Tibial artery (tissue), 4 donors: ENCODE results near the gene GRIN3A.
"Not testable (repeated sequence)": the region's sequence is repeated elsewhere in the genome, so short reads cannot be mapped to it uniquely, and the experiment has no call there.

Experiments used
- DNase-seq, 2 donors: peaks; one replicate each; pipeline ENCODE4 v3.0.0-alpha.2; 2019
- H3K27ac ChIP-seq, 2 donors: fragments of 200-600 bp; sonication (generic) in 1 of 2; 1 replicate in 1 of 2; 2 replicates in 1 of 2; pipeline ENCODE4 v1.5.1; 2018 to 2019; ENCODE audit warnings: mild to moderate bottlenecking in 1 of 2
- H3K27me3 ChIP-seq, 2 donors: fragments of 200-600 bp; sonication (generic) in 1 of 2; one replicate each; pipeline versions ENCODE4 v1.5.1 to v1.6.0; 2016 to 2019
- H3K36me3 ChIP-seq, 3 donors: fragments of 200-600 bp; sonication (generic) in 2 of 3; one replicate each; pipeline ENCODE4 v1.5.1; 2016 to 2019; ENCODE audit warnings: mild to moderate bottlenecking in 2 of 3
- H3K4me1 ChIP-seq, 4 donors: fragments of 200-600 bp; sonication (generic) in 2 of 4; 1 replicate in 3 of 4; 2 replicates in 1 of 4; pipeline ENCODE4 v1.5.1; 2016 to 2019
- H3K4me3 ChIP-seq, 2 donors: fragments of 200-600 bp; sonication (generic) in 1 of 2; 1 replicate in 1 of 2; 2 replicates in 1 of 2; pipeline ENCODE4 v1.5.1; 2018 to 2019; ENCODE audit warnings: mild to moderate bottlenecking in 2 of 2
- H3K9me3 ChIP-seq, 3 donors: fragments of 200-600 bp; sonication (generic) in 1 of 3; one replicate each; pipeline ENCODE4 v1.5.1; 2016 to 2019
- CTCF ChIP-seq, 2 experiments: fragments of 200-600 bp in 1 of 2; fragments of 450-650 bp in 1 of 2; IDR thresholded peaks; one replicate each; pipeline ENCODE4 v1.5.1; 2017 to 2019; ENCODE audit warnings: antibody characterized with exemption in 2 of 2, mild to moderate bottlenecking in 1 of 2, moderate library complexity in 1 of 2
- intact Hi-C: fragments of 100-400 bp; cut with DNase I; formaldehyde crosslinking; loops from one replicate; pipeline ENCODE4 v1.15.0; 2023; ENCODE audit warnings: low total_unique reads

Gene GRIN3A

GRCh38 chr9:101549472-101550098 lies 188.9 kb downstream of the GRIN3A start:
- peak; percentile 25 to 33 for TF ChIP-seq CTCF (IDR thresholded peaks at IDR 0.05)
- H3K9me3 ChIP-seq, intact Hi-C loops, H3K27me3 ChIP-seq, H3K4me3 ChIP-seq, H3K4me1 ChIP-seq, H3K27ac ChIP-seq, DNase-seq: not testable (repeated sequence)
- peaks cover 83 to 99% (median 96%) of the 10 kb centered on the region in 3 donors for H3K36me3 ChIP-seq

- no peak overlapping the region for H3K4me3 ChIP-seq
- H3K27me3 ChIP-seq = no peaks in the 10 kb centered on the region
- peaks cover 0 to 6% (median 0%) of the 10 kb centered on the region in 4 donors for H3K4me1 ChIP-seq
- no peaks in the 10 kb centered on the region for H3K9me3 ChIP-seq
- intact Hi-C loops = no loop called here
- H3K27ac ChIP-seq = no peak overlapping the region
- peaks cover 55 to 82% (median 66%) of the 10 kb centered on the region in 3 donors for H3K36me3 ChIP-seq
- TF ChIP-seq CTCF (IDR thresholded peaks at IDR 0.05) = no peak
- no peak for DNase-seq
These were observed 195.2 kb downstream of the GRIN3A start for GRCh38 chr9:101543098-101543735.

- Histone ChIP-seq H3K27ac (no peak overlapping the region), H3K9me3 (no peaks in the 10 kb centered on the region), H3K36me3 (peaks cover 36 to 73% (median 49%) of the 10 kb centered on the region in 3 donors), H3K4me1 (peaks cover 0 to 26% (median 12%) of the 10 kb centered on the region in 4 donors), H3K4me3 (no peak overlapping the region), H3K27me3 (no peaks in the 10 kb centered on the region)
- intact Hi-C loops = no loop called here
- no peak for DNase-seq
- TF ChIP-seq CTCF (IDR thresholded peaks at IDR 0.05) = no peak
These were observed 198.4 kb downstream of the GRIN3A start for GRCh38 chr9:101540069-101540468.

- DNase-seq = no peak
- H3K36me3 ChIP-seq = peaks cover 27 to 46% (median 32%) of the 10 kb centered on the region in 3 donors
- H3K4me3 ChIP-seq = no peak overlapping the region
These were observed 201.5 kb downstream of the GRIN3A start for GRCh38 chr9:101536938-101537337.

GRCh38 chr9:101536351-101536750 lies 202.1 kb downstream of the GRIN3A start:
- H3K27me3 ChIP-seq = no peaks in the 10 kb centered on the region
- no peak for TF ChIP-seq CTCF (IDR thresholded peaks at IDR 0.05)
- no peak overlapping the region for H3K27ac ChIP-seq
- no peaks in the 10 kb centered on the region for H3K9me3 ChIP-seq
- no peak overlapping the region for H3K4me3 ChIP-seq
- intact Hi-C loops = no loop called here
- DNase-seq = no peak
- H3K4me1 ChIP-seq = peaks cover 0 to 33% (median 17%) of the 10 kb centered on the region in 4 donors
- peaks cover 21 to 41% (median 27%) of the 10 kb centered on the region in 3 donors for H3K36me3 ChIP-seq

More at GRCh38 chr9:101536938-101537337, 201.5 kb downstream of the GRIN3A start:
- TF ChIP-seq CTCF (IDR thresholded peaks at IDR 0.05) = no peak
- no peak overlapping the region for H3K27ac ChIP-seq
- H3K27me3 ChIP-seq = no peaks in the 10 kb centered on the region
- peaks cover 0 to 33% (median 17%) of the 10 kb centered on the region in 4 donors for H3K4me1 ChIP-seq
- H3K9me3 ChIP-seq = no peaks in the 10 kb centered on the region
- intact Hi-C loops = no loop called here
